GM10266 (cell line): ENCODE data around the gene CCBE1.

Source experiments
- DNase-seq: peaks from one replicate; pipeline ENCODE4 v3.0.0; 2012; ENCODE audit errors: extremely low spot score
- TF ChIP-seq, protein P1 (sequence below): IDR thresholded peaks from 2 replicates; pipeline ENCODE4 v1.5.1; 2012; ENCODE audit warnings: mild to moderate bottlenecking, low read depth; ENCODE audit not compliant: control insufficient read depth, insufficient read depth; ENCODE audit errors: missing control alignments

CCBE1 gene

DNA sequence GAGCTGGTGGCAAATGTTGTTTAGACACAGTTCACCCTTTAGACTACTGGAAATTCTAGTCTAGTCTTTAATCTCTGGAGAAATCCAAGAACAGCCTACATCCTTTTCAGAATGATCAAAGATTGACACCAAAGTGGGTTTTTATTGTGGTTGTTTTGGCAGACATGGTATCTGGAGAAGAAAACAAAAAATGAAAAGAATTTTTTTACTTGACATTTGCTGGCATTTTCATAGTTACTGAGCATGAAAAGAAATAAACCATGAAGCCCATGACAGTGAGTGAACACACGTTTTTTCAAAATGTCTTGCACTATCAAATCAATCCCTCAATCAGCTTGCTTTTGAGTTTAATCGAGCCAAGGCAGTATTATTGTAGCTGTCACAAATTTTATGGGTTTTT, 125.3 kb downstream of the CCBE1 start:
- no peak for DNase-seq
- TF ChIP-seq, protein P1, sequence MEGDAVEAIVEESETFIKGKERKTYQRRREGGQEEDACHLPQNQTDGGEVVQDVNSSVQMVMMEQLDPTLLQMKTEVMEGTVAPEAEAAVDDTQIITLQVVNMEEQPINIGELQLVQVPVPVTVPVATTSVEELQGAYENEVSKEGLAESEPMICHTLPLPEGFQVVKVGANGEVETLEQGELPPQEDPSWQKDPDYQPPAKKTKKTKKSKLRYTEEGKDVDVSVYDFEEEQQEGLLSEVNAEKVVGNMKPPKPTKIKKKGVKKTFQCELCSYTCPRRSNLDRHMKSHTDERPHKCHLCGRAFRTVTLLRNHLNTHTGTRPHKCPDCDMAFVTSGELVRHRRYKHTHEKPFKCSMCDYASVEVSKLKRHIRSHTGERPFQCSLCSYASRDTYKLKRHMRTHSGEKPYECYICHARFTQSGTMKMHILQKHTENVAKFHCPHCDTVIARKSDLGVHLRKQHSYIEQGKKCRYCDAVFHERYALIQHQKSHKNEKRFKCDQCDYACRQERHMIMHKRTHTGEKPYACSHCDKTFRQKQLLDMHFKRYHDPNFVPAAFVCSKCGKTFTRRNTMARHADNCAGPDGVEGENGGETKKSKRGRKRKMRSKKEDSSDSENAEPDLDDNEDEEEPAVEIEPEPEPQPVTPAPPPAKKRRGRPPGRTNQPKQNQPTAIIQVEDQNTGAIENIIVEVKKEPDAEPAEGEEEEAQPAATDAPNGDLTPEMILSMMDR, result no peak

DNA sequence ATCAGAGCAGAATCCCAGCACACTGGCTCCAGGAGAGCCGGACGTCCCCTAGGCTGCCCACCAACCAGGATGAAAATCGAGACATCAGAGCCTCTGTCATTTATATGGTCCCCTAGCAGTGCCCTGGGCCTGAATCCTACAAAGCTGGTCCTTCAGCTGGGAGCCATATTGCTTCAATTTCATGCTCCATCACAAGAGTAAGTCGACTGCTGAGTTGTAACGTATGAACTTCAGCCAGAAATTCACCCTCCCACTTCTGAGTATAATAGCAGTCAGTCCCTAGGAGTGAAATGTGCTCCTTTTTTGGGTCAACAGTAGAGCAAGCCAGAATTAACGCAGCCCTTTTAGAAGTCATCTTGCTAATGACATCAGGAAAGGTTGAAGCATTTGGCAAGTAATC, 126.4 kb downstream of the CCBE1 start:
- TF ChIP-seq, protein P1, result no peak
- no peak for DNase-seq

DNA sequence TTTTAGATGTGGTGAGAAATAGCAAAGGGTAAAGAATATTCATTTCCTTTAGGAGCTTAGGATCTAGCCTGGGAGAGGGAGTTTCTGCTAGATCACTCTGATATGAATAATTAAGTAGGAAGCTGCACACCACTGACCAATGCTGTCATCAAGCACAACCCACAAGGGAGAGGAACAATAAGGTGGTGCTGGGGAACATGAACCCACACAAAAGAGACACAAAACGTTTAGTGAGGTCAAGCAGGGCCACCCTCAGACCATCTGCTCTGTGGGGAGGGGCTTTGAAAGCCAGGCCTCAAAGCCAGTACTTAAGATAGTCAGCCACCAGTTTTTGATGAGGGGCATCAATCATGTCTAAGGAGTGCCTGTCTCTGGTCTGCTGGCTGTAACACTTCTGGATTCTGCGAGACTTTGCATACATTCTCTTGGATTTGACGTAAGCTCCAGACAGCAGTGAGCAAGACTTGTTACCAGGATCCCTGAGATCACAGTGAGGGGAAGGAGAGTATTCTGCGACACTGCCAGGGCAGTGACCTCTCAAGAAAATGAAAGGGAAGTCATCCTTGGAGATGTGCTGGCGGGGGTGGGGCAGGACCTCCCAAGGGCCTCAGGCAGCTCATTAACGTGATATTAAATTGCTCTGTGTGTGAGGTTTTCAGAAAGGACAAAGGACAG, 127.0 kb downstream of the CCBE1 start:
- TF ChIP-seq, protein P1, result no peak
- no peak for DNase-seq

DNA sequence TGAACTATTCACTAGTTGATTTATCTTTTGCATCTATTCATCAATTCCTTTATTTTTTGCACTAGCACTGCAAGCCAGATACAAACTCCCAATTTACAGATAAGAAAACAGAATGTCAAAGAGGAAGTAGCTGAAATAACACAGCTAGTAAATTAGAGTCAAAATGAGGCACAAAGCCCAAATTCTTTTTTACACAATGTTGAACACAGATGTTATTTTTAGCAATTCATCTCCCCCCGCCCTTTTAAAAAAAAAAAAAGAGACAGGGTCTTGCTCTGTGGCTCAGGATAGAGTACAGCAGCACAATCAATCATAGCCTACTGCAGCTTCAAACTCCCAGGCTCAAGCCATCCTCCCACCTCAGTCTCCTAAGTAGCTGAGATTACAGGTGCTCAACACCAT, 127.8 kb downstream of the CCBE1 start:
- no peak for DNase-seq
- TF ChIP-seq, protein P1, result no peak

DNA sequence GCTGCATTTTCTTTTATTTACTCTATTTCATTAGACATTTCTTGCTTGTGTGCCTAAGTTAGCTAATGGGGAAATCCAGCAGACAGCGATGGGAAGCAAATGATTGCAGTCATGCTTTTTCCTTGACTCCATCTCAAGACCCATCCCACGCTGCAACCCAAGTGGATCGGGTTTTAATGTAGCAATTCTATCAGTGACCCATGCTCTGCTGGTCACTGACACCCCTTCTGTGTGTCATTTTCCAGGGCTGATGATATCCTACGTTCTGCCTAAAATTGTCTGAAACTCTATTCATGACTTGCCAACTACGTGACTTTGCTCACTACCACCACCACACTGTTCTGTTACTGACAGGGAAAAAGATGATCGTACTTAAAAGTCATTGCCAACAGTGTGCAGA, 129.8 kb downstream of the CCBE1 start:
- TF ChIP-seq, protein P1, result no peak
- DNase-seq, result no peak

DNA sequence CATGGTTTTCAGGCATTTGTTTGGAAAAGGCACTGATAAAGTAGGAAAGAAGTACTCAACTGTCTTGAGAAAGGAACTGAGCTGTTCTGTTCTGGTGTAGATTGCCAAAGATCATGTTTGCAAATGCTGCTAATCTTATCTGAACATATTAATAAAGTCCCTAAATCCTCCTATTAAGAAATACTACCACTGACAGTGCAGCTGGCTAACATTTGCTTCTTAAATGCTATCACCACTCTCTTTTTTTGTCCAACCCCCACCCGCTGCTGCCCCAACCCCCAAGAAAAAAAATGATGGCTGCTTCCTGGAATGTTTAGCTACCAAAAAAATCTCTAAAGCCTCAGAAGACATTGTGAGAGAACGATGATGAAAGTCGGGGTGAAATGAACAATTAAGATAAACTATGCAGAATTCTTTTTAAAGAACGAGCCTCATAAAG, 130.7 kb downstream of the CCBE1 start:
- no peak for DNase-seq

DNA sequence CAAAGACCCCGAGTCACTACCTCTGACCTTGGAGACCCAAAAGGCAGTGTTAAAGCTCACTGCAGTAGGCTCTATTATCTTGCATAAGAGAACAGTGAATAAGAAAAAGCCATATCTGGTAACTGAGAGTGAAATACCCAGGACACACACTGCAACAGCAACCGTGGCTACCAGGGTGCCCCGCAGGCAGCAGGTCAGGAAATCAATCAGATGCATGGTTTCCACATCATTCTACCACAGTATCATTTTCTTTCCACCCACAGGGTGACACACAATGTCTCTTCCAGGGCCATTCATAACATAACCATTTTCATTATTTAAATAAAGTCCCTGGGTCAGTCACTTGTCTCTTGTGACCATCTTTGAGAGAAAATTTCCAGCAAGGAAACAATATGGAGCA, 131.3 kb downstream of the CCBE1 start:
- no peak for DNase-seq
- TF ChIP-seq, protein P1, result no peak

More for the DNA sequence above, 130.7 kb downstream of the CCBE1 start:
- TF ChIP-seq, protein P1, result no peak
